LNCAP (cell line): ENCODE results near the gene OR8H1.

ENCODE experiments used
- TF ChIP-seq, protein P1 (sequence below): fragments of 450-650 bp; IDR thresholded peaks from 2 replicates; pipeline ENCODE4 v1.5.1; 2017; ENCODE audit warnings: mild to moderate bottlenecking

OR8H1 gene, protein sequence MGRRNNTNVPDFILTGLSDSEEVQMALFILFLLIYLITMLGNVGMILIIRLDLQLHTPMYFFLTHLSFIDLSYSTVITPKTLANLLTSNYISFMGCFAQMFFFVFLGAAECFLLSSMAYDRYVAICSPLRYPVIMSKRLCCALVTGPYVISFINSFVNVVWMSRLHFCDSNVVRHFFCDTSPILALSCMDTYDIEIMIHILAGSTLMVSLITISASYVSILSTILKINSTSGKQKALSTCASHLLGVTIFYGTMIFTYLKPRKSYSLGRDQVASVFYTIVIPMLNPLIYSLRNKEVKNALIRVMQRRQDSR

DNA sequence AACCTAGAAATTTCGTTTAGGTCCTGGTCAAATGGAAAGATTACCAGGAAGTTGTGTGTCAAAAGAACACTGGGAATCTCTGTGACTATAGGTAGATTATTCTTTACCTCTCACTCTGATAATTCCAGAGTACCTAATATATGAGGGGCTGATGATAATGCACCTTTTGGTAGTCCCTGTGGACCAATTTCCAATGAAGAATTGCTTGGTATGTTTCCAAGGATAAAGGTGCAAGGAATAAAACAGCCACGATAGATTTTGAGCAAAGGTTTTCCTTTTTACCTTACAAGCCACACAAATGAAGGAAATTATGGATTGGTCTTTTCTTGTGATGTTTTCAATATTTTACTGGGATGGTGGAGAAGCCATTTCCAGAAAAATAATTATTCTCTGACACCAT lies at the start of gene OR8H1:
Gene OR8H1, minus strand, starts transcription at position 101 of the 400 bp plus-strand sequence. CDS start 1,192 bp downstream, outside the sequence.
- TF ChIP-seq, protein P1, sequence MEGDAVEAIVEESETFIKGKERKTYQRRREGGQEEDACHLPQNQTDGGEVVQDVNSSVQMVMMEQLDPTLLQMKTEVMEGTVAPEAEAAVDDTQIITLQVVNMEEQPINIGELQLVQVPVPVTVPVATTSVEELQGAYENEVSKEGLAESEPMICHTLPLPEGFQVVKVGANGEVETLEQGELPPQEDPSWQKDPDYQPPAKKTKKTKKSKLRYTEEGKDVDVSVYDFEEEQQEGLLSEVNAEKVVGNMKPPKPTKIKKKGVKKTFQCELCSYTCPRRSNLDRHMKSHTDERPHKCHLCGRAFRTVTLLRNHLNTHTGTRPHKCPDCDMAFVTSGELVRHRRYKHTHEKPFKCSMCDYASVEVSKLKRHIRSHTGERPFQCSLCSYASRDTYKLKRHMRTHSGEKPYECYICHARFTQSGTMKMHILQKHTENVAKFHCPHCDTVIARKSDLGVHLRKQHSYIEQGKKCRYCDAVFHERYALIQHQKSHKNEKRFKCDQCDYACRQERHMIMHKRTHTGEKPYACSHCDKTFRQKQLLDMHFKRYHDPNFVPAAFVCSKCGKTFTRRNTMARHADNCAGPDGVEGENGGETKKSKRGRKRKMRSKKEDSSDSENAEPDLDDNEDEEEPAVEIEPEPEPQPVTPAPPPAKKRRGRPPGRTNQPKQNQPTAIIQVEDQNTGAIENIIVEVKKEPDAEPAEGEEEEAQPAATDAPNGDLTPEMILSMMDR: no peak

DNA sequence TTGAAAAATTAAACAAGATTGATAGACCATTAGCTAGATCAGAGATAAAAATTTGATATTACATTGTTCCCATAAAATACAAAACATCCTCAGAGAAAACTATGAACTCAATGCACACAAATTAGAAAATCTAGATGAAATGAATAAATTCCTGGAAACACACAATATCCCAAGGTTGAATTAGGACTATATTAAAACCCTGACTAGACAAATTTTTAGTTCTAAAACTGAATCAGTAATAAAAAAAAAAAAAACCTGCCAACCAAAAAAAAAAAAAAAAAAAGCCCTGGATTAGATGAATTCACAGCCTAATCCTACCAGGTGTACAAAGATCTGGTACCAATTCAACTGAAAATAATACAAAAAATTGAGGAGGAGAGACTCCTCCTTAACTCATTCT lies 48.2 kb upstream of the OR8H1 start:
- TF ChIP-seq, protein P1: no peak

DNA sequence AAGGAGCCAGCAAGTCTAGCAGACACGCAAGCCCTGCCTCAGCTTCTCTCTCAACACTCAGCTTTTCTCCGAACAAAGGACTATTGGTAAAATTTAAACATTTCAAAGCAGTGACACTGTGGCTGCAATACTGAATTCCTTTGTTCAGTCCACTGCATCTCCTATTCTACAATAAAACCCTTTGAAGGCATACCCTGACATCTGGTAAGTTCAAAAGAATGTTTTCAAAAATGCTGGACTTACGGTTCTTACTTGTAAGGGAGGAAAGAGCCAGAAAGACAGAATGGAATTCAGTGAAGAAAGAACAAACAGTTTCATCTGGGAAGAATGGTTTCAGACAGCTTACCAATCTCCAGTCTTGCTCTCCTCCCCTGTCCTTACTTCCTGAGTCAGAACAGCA lies 41.1 kb upstream of the OR8H1 start:
- TF ChIP-seq, protein P1: no peak

DNA sequence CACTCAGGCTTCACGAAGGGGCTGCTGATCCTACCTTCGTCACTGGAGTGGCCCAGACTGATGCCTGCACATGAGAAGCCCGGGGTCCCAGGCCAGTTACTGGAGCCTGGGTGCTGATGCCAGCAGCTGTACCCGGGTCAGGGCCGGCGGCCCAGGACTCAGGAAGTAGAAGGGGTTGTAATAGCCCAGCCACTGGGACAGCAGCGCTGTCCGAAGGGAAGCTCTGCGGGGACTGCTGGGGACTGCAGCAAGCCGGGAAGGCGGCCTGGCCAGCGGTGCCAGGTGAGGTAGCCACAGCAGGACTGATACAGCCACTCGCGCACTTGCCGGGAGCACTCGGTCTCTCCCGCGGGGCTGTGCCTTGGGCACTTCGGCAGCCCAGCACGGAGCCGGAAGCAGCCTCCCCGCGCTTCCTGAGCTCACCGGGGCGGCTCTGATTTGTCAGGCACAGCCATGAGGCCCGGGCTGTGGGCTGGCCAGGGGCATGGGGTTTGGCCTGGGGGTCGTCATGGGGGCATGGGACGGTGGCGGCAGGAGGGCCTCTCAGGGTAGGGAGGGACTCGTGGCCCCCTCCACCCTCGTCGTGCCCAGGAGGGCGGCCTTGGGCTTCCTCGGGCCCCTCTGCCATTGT lies 39.9 kb upstream of the OR8H1 start:
- TF ChIP-seq, protein P1: no peak

DNA sequence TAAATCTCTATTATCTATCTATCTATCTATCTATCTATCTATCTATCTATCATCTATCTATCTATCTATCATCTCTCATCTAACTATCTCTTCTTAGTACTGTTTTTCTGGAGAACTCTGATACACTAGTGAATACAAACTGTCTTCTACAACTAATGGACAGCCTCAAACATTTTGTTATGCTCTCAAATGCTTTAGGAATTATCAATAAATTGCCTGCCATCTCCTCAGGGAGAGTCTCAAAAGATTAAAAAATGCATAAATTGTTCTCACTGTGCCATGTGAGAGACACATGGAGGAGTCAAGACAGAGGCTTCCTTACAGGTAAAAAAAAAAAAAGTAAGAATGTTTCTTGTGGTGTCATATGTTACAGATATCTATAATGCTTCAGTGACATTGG lies 22.8 kb upstream of the OR8H1 start, which contains the start of gene OR8K3:
Gene OR8K3, plus strand, starts transcription at position 301 of the 400 bp plus-strand sequence. CDS start 3,163 bp downstream, outside the sequence.
- TF ChIP-seq, protein P1: no peak

DNA sequence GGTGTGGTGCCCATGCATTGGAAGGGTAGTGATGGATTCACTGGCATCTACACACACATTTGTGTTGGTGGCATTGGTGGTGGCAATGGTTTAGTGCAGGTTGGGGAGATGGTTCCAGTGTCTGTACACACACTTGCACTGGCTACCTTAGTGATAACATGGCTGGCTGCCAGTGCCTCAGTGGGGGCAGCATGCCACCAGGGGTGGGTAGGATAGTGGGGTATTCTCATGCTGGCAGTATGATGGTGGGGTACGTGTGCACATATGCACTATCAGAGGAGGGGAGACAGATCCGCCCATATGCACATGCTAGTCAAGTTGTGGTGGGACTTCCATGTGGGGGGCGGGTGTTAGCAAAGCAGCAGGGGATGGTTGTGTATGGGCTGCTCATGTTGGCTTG lies 15.8 kb upstream of the OR8H1 start:
- TF ChIP-seq, protein P1: no peak

DNA sequence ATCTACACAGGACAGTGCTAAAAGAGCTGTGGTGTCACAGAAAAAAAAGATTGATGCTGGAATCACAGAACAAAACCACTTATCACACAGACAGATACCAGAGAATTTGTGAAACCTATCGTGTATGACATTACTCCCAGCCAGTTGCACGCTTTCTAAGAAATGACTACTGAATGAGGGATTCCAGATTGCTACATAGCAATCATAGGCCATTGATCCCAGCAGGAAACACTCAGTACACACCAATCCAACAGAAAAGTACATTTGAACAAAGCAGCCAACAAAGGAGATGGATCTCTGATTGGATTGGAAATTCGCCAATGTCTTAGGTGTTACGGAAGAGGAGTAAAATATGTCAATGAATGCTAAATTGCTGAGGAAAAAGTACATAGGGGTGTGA lies 4.8 kb upstream of the OR8H1 start:
- TF ChIP-seq, protein P1: no peak
